Dendritic cell treated with granulocyte-macrophage colony-stimulating factor and Interleukin-4, amounts not matched to agents 40 ng/mL and 50 ng/mL, for 4 days (primary cell): ENCODE data around the gene ASCC1.
"Not testable (repeated sequence)": the region's sequence is repeated elsewhere in the genome, so short reads cannot be mapped to it uniquely, and the experiment has no call there.

Source experiments
- H3K27ac Mint-ChIP-seq: one replicate; pipeline ENCODE4 v1.8.0; 2022; ENCODE audit warnings: mild to moderate bottlenecking, mixed read lengths
- H3K27me3 Mint-ChIP-seq: one replicate; pipeline ENCODE4 v1.8.0; 2022; ENCODE audit warnings: mild to moderate bottlenecking, mixed read lengths
- H3K36me3 Mint-ChIP-seq: one replicate; pipeline ENCODE4 v1.8.0; 2022; ENCODE audit warnings: low read depth, mixed read lengths
- H3K4me1 Mint-ChIP-seq: one replicate; pipeline ENCODE4 v1.8.0; 2022; ENCODE audit warnings: low read depth, mixed read lengths
- H3K4me3 Mint-ChIP-seq: one replicate; pipeline ENCODE4 v1.8.0; 2022; ENCODE audit warnings: mild to moderate bottlenecking, moderate library complexity, mixed read lengths
- H3K9me3 Mint-ChIP-seq: one replicate; pipeline ENCODE4 v1.8.0; 2022; ENCODE audit warnings: mixed read lengths
- intact Hi-C: fragments of 100-400 bp; cut with micrococcal nuclease; formaldehyde crosslinking; loops from one replicate; pipeline ENCODE4 v1.15.0; 2022

ASCC1 gene

DNA sequence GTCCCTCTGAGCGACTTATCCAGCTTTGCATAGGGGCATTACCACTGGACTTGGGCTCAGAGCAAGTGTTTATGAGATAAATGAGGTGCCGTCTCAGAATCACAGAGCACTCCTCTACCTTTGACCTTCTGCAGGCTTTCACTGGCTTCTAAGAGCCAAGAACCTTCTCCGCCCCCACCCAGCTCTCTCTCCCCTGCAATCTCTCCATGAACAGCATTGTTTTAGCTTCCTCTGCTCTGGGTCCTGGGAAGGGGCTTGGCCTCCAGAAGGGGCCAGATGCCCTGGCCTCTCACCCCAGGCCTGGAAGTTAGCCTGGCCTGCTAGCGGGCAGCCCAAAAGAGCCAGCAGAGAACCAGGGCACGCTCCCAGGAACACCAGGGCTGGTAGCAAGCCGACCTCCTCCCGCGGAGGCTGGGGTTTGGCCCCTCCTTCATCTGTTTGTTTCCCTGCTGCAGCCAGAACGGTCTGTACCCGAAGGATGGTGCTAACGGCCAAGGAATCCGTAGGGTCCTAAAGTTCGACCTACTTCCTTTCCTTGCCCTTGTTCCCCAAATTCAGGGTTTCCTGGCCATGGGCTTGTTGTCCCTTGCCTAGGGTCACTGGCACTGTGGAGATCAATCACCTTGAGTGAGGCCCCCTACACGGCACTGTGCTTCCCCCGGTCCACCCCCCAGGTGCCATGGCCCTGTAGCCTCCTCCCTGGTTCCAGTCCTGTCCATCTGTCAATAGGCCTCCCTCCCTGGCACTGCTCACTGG is 38.9 kb upstream of the ASCC1 start:
- peak overlapping the region; percentile 63 for H3K4me3 Mint-ChIP-seq
- H3K27ac Mint-ChIP-seq: no peak overlapping the region
- intact Hi-C loops: loop anchor here (5.0 kb wide), 1 partner anchor 77 kb away; no protein-coding TSS in a partner anchor
- no peaks in the 10 kb centered on the region for H3K36me3 Mint-ChIP-seq
- H3K4me1 Mint-ChIP-seq: peaks cover 42% of the 10 kb centered on the region
- H3K27me3 Mint-ChIP-seq: peaks cover 37% of the 10 kb centered on the region
- H3K9me3 Mint-ChIP-seq: no peaks in the 10 kb centered on the region

DNA sequence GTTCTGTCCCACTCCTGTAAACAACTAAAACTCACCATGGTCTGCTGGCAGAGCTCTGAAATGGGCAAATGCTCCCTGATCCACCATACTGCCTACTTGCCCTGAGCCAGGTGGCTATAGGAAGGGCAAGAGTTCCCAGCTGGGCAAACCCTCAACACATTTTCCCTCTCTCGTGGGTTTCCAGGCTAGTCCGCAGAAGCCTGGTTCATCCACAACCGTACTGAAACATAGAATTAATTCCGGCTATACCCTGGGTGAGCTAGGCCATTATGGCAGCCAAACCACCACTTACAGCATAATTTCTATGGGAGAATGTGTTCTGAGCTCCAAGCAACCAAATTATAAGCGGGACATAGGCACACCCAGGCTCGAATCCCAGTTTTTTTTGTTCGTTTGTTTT is 37.5 kb upstream of the ASCC1 start:
- Mint-ChIP-seq H3K4me1 (peaks cover 37% of the 10 kb centered on the region), H3K27me3 (peaks cover 36% of the 10 kb centered on the region), H3K36me3 (no peaks in the 10 kb centered on the region), H3K4me3 (no peak overlapping the region), H3K27ac (no peak overlapping the region), H3K9me3 (no peaks in the 10 kb centered on the region)
- intact Hi-C loops: no loop called here

DNA sequence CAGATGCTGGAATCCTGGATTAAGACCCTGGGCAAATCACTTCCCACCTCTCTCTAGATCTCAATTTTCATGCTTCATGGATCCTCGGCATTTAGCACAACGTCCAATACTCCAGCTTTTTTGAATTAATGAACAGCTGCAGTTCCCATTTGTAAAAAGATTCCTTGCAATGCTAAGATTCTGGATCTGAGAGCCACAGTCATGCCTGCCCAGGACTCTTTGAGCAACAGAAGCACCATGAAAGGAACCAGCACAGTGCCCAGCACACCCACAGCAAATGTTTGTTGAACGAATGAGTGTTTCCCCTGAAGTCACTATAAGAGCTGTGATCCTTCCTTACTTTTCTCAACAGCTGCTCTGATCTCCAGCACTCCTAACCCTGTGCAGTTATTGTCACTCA is 36.9 kb upstream of the ASCC1 start:
- Mint-ChIP-seq H3K36me3 (no peaks in the 10 kb centered on the region), H3K27ac (no peak overlapping the region), H3K27me3 (peaks cover 36% of the 10 kb centered on the region), H3K4me1 (peaks cover 42% of the 10 kb centered on the region), H3K9me3 (no peaks in the 10 kb centered on the region), H3K4me3 (no peak overlapping the region)
- intact Hi-C loops: no loop called here

DNA sequence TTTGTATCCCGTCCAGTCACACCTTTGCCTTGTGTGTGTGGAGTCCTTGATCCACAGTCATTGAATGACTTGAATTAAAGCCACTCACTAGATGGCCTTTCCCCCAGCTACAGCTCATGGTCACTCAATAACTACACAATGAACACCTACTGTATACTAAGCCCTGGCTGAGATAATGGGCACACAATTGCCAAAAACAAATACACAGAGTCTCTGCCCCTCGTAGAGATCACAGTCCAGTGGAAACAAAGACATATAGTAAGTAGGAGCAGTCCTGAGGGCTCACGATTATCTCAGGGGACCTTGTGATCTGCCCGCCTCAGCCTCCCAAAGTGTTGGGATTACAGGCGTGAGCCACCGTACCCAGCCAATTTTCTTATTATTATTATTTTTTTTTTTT is 35.6 kb upstream of the ASCC1 start:
- H3K27ac Mint-ChIP-seq: no peak overlapping the region
- H3K4me3 Mint-ChIP-seq: no peak overlapping the region
- intact Hi-C loops: no loop called here
- no peaks in the 10 kb centered on the region for H3K36me3 Mint-ChIP-seq
- peaks cover 42% of the 10 kb centered on the region for H3K27me3 Mint-ChIP-seq
- no peaks in the 10 kb centered on the region for H3K9me3 Mint-ChIP-seq
- peaks cover 37% of the 10 kb centered on the region for H3K4me1 Mint-ChIP-seq

DNA sequence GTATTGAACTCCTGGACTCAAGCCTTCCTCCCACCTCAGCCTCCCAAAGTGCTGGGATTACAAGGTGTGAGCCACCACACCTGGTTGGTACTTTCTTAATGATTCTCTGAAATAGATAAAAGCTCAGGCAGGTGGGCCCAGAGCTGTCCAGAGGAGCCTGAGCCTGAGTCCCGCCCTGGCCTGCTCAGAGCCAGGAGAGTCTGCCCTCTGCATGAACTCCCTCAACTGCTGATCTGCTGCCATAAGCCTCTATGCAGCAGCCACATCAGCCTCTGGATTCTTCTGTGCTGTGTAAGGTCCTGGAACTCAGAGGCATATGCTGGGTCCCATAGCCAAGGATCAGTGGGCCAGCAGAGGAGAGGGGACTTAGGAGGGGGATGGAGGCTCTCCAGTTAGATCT is 34.6 kb upstream of the ASCC1 start:
- Mint-ChIP-seq H3K4me3 (no peak overlapping the region), H3K27ac (no peak overlapping the region), H3K9me3 (no peaks in the 10 kb centered on the region), H3K4me1 (peaks cover 33% of the 10 kb centered on the region), H3K27me3 (peaks cover 40% of the 10 kb centered on the region), H3K36me3 (no peaks in the 10 kb centered on the region)
- intact Hi-C loops: no loop called here

DNA sequence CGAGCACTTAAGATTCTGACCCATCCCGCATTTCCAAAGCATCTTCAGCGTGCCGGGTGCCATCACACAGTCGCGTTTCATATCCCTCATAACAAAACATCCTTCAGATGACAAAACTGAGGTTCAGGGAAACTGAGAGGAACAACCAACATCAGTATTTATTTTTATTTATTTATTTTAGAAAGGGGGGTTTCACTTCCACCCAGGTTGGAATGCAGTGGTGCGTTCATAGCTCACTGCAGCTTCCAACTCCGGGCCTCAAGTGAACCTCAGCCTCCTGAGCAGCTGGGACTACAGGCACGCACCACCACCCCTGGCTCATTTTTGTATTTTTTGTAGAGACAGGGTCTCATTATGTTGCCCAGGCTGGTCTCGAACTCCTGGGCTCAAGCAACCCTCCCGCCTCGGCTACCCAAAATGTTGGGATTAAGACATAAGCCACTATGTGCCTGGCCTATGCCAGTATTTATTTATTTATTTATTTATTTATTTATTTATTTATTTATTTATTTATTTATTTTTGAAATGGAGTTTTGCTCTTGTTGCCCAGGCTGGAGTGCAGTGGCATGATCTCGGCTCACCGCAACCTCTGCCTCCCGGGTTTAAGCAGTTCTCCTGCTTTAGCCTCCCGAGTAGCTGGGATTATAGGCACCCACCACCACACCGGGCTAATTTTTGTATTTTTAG is 33.2 kb upstream of the ASCC1 start:
- H3K27ac Mint-ChIP-seq, H3K36me3 Mint-ChIP-seq, H3K9me3 Mint-ChIP-seq, intact Hi-C loops, H3K4me3 Mint-ChIP-seq: not testable (repeated sequence)
- H3K27me3 Mint-ChIP-seq: peaks cover 48% of the 10 kb centered on the region
- H3K4me1 Mint-ChIP-seq: peaks cover 28% of the 10 kb centered on the region

DNA sequence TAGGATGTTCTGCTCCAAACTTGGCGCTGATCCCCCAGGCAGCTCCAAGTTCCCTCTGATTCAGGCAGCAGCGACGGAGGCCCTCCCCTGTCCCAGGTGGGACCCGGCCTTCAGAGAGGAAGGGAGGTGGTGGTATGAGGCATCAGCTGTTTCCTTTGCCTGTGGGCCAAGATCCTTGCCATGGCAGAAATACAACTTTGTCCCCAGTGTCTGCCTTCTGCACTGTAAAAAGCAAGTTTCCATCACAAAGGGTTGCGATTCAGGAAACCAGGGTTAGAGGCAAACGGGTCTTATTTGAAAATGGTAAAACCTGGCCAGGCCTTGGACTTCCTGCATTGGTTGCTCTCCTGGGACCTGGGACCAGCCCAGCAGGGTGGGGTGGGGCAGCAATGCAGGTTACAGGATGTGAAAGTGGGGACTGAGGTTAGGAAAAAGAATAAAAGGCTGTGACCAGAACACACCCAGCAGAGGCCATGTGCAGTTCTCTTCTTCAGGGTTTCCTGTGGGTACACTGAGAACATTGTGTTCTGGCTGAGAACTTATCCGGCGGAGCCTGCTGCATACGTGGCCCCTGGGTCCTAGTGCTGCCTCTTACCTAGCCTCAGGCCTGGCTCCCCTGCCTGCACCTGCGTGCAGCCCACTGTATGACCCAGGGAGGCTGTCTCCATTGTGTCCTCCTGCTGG is 32.5 kb upstream of the ASCC1 start:
- Mint-ChIP-seq H3K4me3 (peak overlapping the region; percentile 9), H3K36me3 (no peaks in the 10 kb centered on the region), H3K27me3 (peaks cover 49% of the 10 kb centered on the region), H3K27ac (no peak overlapping the region), H3K4me1 (peaks cover 33% of the 10 kb centered on the region), H3K9me3 (no peaks in the 10 kb centered on the region)
- intact Hi-C loops: no loop called here

DNA sequence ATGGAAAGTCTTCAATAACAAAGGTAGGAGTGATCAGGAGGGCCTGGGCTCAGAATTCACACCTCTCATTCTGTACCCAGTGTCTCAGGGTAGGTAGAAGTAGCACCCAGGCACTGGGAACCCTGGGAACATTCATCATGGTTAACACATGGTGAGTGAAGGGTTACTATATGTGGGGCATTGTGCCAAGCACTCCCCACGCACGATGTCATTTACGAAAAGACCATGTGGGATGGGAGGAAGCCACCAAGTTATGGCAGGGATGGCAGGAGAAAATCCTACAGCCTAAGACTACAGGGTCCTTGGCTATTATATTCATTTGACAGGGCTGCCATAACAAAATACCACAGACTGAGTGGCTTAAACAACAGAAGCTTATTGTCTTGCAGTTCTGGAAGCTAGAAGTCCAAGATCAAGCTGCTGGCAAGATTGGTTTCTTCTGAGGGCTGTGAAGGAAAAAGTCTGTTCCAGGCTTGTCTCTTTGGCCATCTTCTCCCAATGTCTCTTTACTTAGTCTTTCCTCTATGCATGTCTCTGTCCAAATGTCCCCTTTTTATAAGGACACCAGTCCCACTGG is 30.0 kb upstream of the ASCC1 start:
- intact Hi-C loops: no loop called here
- Mint-ChIP-seq H3K27ac (no peak overlapping the region), H3K9me3 (no peaks in the 10 kb centered on the region), H3K4me1 (peaks cover 49% of the 10 kb centered on the region), H3K4me3 (no peak overlapping the region), H3K27me3 (peaks cover 51% of the 10 kb centered on the region), H3K36me3 (no peaks in the 10 kb centered on the region)

DNA sequence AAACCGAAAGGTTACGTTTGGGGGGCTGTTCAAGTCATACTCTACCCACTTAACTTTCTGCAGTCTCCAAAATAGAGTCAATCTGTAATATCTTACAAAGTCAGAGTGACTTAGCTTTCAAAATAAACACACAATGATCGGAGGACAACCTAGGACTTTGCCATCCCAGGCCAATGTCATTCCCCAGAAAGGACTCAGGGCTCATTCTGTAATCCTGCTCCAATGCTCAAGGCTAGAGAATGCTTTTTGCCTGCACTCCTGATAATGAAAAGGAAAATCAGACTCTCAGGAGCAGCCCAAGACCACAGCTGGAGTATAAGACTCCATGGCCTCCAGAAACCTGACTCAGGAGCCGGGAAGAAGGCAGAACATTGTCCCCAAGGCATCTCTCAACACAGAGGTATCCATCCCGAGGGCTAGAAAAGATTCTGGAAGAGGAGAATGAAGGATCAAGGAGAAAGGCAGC is 28.5 kb upstream of the ASCC1 start:
- Mint-ChIP-seq H3K27me3 (peaks cover 55% of the 10 kb centered on the region), H3K4me1 (peaks cover 55% of the 10 kb centered on the region), H3K4me3 (no peak overlapping the region), H3K9me3 (no peaks in the 10 kb centered on the region), H3K27ac (no peak overlapping the region), H3K36me3 (no peaks in the 10 kb centered on the region)
- intact Hi-C loops: no loop called here

DNA sequence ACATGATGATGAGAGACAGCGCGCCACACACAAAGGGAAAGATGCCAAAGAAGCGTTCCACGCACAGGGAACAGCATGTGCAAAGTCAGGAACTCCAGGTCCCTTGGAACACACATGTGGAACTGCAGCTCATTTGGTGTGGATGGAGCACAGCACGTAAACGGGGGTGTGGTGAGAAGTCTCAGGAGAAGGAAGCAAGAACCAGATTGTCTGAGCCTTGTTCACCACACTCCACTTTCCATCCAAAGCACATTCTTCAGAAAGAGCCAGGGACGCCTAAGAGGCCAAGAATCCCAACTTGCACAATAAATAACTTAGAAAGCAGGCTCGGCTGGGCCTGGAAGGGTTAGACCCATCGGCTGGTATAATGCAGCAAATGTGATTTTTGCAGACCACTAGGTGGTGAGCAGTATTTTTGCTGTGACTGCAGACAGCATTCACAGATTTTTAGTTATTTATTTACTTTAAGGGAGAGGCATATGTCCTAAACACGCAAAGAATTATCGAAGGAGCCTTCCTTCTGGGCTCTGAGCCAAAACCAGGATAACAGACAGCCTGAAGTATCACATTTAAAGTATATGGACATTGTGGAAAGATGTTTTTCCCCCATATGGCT is 27.9 kb upstream of the ASCC1 start:
- no peaks in the 10 kb centered on the region for H3K36me3 Mint-ChIP-seq
- H3K27ac Mint-ChIP-seq: no peak overlapping the region
- H3K27me3 Mint-ChIP-seq: peaks cover 55% of the 10 kb centered on the region
- H3K9me3 Mint-ChIP-seq: no peaks in the 10 kb centered on the region
- H3K4me1 Mint-ChIP-seq: peaks cover 58% of the 10 kb centered on the region
- intact Hi-C loops: no loop called here
- no peak overlapping the region for H3K4me3 Mint-ChIP-seq

DNA sequence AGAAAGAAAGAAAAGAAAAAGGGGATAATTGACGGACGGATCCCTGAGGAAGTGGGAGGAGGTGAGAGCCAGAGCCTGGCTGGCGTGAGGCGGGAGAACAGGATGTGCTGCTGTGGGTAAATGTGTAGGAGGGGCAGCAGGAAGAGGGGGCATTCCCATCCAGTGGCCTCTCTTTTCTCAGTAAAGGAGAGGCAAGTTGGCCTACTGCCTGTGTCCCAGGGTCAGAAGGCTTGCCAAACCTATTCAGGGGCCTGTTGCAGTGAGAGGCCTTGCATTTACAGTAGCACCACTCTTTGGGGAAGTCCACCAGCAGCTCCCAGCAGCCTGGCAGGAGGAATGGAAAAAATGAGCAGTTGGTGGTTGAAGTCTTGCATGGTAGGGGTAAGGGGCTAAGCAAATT is 26.6 kb upstream of the ASCC1 start:
- Mint-ChIP-seq H3K4me3 (no peak overlapping the region), H3K9me3 (no peaks in the 10 kb centered on the region), H3K4me1 (peaks cover 46% of the 10 kb centered on the region), H3K36me3 (no peaks in the 10 kb centered on the region), H3K27me3 (peaks cover 51% of the 10 kb centered on the region), H3K27ac (peak overlapping the region; percentile 4)
- intact Hi-C loops: no loop called here

DNA sequence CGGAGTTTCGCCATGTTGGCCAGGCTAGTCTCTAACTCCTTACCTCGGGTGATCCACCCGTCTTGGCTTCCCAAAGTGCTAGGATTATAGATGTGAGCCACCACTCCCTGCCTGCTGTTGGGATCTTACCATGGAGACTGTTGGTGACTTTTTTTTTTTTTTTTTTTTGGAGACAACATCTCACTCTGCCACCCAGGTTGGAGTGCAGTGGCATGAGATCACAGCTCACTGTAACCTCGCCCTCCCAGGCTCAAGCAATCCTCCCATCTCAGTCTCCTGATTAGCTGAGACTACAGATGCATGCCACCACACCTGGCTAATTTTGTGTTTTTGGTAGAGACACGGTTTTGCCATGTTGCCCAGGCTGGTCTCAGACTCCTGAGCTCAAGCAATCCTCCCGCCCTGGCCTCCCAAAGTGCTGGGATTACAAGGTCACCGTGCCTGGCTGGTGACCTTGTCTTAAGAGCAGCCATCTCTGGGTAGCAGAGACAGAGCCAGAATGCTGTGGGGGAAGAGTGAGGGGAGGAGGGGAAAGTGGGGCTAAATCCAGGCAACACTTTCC is 25.7 kb upstream of the ASCC1 start:
- no peak overlapping the region for H3K4me3 Mint-ChIP-seq
- intact Hi-C loops: no loop called here
- H3K27ac Mint-ChIP-seq: peak overlapping the region; percentile 4
- H3K27me3 Mint-ChIP-seq: peaks cover 48% of the 10 kb centered on the region
- peaks cover 7% of the 10 kb centered on the region for H3K36me3 Mint-ChIP-seq
- peaks cover 45% of the 10 kb centered on the region for H3K4me1 Mint-ChIP-seq
- H3K9me3 Mint-ChIP-seq: no peaks in the 10 kb centered on the region

DNA sequence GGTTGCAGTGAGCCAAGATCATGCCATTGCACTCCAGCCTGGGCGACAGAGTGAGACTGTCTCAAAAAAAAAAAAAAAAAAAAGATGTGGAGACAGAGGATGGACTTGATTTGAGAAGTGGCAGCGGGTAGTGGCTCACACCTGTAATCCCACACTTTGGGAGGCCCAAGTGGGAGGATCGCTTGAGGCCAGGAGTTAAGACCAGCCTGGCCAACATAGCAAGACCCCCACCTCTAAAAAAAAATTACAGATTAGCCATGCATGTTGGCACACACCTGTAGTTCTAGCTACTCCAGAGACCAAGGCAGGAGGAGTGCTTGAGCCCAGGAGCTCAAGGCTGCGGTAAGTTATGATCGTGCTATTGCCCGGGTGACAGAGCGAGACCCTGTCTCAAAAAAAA is 24.3 kb upstream of the ASCC1 start:
- Mint-ChIP-seq H3K9me3 (no peaks in the 10 kb centered on the region), H3K4me1 (peaks cover 51% of the 10 kb centered on the region), H3K27ac (no peak overlapping the region), H3K27me3 (peaks cover 43% of the 10 kb centered on the region), H3K36me3 (peaks cover 20% of the 10 kb centered on the region), H3K4me3 (no peak overlapping the region)
- intact Hi-C loops: no loop called here
